HCT116 (cell line): ENCODE data around the gene LHX5. TPM values are rescaled to one million over a fixed set of nuclear protein-coding genes. Genes with fewer than 3 reads are reported as not detected.

Source experiments
- ATAC-seq: fragments of 200-7000 bp; cut with Tn5 transposase; 2 replicates; pipeline ENCODE4 v1.9.1; 2020; ENCODE audit warnings: mild to moderate bottlenecking, moderate library complexity
- BruUV-seq: library from RNA; stranded (reverse); fragments of 400-500 nt; replicated peaks from 2 replicates; lab custom pipeline; 2021; lab: Mats Ljungman, UMichigan
- CTCF ChIA-PET: fragments of 300-600 bp; sonication (Branson Sonifier 250); formaldehyde crosslinking; loops from one replicate; lab custom pipeline; 2021; ENCODE audit warnings: antibody characterized with exemption; lab: Charles Lee
- POLR2A ChIA-PET: fragments of 300-600, 350-600 bp; sonication (Branson Sonifier 250); formaldehyde crosslinking; loops from one replicate; lab custom pipeline; 2021; ENCODE audit warnings: antibody characterized with exemption; lab: Charles Lee
- RAD21 ChIA-PET, 2 experiments: fragments of 300-600 bp; sonication (Branson Sonifier 250); formaldehyde crosslinking; loops; one replicate each; lab custom pipeline; 2023; ENCODE audit warnings: low total read pairs in 2 of 2; ENCODE audit not compliant: uncharacterized antibody in 2 of 2, unreplicated experiment in 2 of 2, low non-redundant PET in 1 of 2; lab: Charles Lee
- DNase-seq: peaks from one replicate; pipeline ENCODE4 v3.0.0-alpha.2; 2010; ENCODE audit warnings: low read depth, low spot score
- H2AFZ ChIP-seq: fragments of 200-600 bp; shearing (Covaris generic), sonication (generic); 2 replicates; pipeline ENCODE4 v1.6.1; 2017; ENCODE audit warnings: low read depth, mixed run types, mixed read lengths, antibody characterized with exemption, low read length; ENCODE audit not compliant: poor library complexity, severe bottlenecking
- H3K27ac ChIP-seq: 2 replicates; pipeline ENCODE4 v1.5.1; 2012; ENCODE audit warnings: low read depth, low read length
- H3K27me3 ChIP-seq: fragments of 200-600 bp; sonication (generic); 2 replicates; pipeline ENCODE4 v1.6.1; 2016; ENCODE audit warnings: mixed run types, low read length, mixed read lengths; ENCODE audit not compliant: insufficient read depth
- H3K36me3 ChIP-seq, 2 experiments: fragments of 200-500 bp in 1 of 2; fragments of 200-600 bp in 1 of 2; sonication (Bioruptor generic) in 1 of 2; sonication (generic) in 1 of 2; 2 replicates each; pipeline versions ENCODE4 v1.5.1 to v1.6.1; 2014 to 2016; ENCODE audit warnings: low read length in 2 of 2, inconsistent platforms in 1 of 2, mixed read lengths in 1 of 2, mixed run types in 1 of 2; ENCODE audit not compliant: insufficient read depth in 2 of 2, control insufficient read depth in 1 of 2
- H3K4me1 ChIP-seq, 2 experiments: fragments of 200-600 bp in 1 of 2; sonication (generic) in 1 of 2; 2 replicates each; pipeline versions ENCODE4 v1.5.1 to v1.6.1; 2012 to 2017; ENCODE audit warnings: low read length in 2 of 2, inconsistent platforms in 1 of 2, mild to moderate bottlenecking in 1 of 2, mixed read lengths in 1 of 2, mixed run types in 1 of 2, moderate library complexity in 1 of 2; ENCODE audit not compliant: insufficient read depth in 2 of 2, control insufficient read depth in 1 of 2
- H3K4me2 ChIP-seq: fragments of 200-600 bp; sonication (generic); 2 replicates; pipeline ENCODE4 v1.6.1; 2017; ENCODE audit warnings: mixed run types, low read length, mixed read lengths
- H3K4me3 ChIP-seq, 2 experiments: fragments of 200-600 bp in 1 of 2; sonication (generic) in 1 of 2; replicated peaks in 1 of 2; 2 replicates each; pipeline ENCODE4 v1.5.1; 2011 to 2016; ENCODE audit warnings: low read length in 2 of 2, control low read depth in 1 of 2, low read depth in 1 of 2, mild to moderate bottlenecking in 1 of 2, mixed read lengths in 1 of 2, mixed run types in 1 of 2
- H3K79me2 ChIP-seq: fragments of 200-600 bp; sonication (generic); 2 replicates; pipeline ENCODE4 v1.6.1; 2017; ENCODE audit warnings: mild to moderate bottlenecking, mixed run types, low read length, moderate library complexity, mixed read lengths; ENCODE audit not compliant: insufficient read depth
- H3K9ac ChIP-seq: fragments of 200-600 bp; sonication (generic); 2 replicates; pipeline ENCODE4 v1.6.1; 2016; ENCODE audit warnings: low read length, mixed read lengths
- H3K9me2 ChIP-seq: fragments of 200-600 bp; sonication (generic), shearing (Covaris generic); 2 replicates; pipeline ENCODE4 v1.6.1; 2017; ENCODE audit warnings: mixed run types, mild to moderate bottlenecking, moderate library complexity; ENCODE audit not compliant: insufficient read depth
- H3K9me3 ChIP-seq, 2 experiments: fragments of 200-500 bp in 1 of 2; fragments of 200-600 bp in 1 of 2; sonication (Bioruptor generic) in 1 of 2; sonication (generic) in 1 of 2; 2 replicates each; pipeline ENCODE4 v1.6.1; 2014 to 2017; ENCODE audit warnings: low read length in 2 of 2, mixed read lengths in 2 of 2, inconsistent platforms in 1 of 2, low read depth in 1 of 2, mild to moderate bottlenecking in 1 of 2, mixed run types in 1 of 2, moderate library complexity in 1 of 2; ENCODE audit not compliant: control insufficient read depth in 1 of 2, insufficient read depth in 1 of 2
- H4K20me1 ChIP-seq: fragments of 200-600 bp; sonication (generic), shearing (Covaris generic); 2 replicates; pipeline ENCODE4 v1.6.1; 2017; ENCODE audit warnings: mixed run types, mild to moderate bottlenecking, moderate library complexity; ENCODE audit not compliant: insufficient read depth
- CEBPB ChIP-seq: IDR thresholded peaks from 2 replicates; pipeline ENCODE4 v1.6.1; 2012; ENCODE audit warnings: low read depth
- ELF1 ChIP-seq: IDR thresholded peaks from 2 replicates; pipeline ENCODE4 v1.6.1; 2012; ENCODE audit warnings: low read depth, borderline replicate concordance
- FOSL1 ChIP-seq: IDR thresholded peaks from 2 replicates; pipeline ENCODE4 v1.6.1; 2012; ENCODE audit warnings: low read depth
- POLR2A ChIP-seq: IDR thresholded peaks from 2 replicates; pipeline ENCODE4 v1.7.0; 2011; ENCODE audit warnings: borderline replicate concordance; ENCODE audit not compliant: insufficient read depth, insufficient read length; ENCODE audit errors: extremely low read depth
- RAD21 ChIP-seq: IDR thresholded peaks from 2 replicates; pipeline ENCODE4 v1.6.1; 2012; ENCODE audit warnings: low read depth, mild to moderate bottlenecking
- SP1 ChIP-seq: IDR thresholded peaks from 2 replicates; pipeline ENCODE4 v1.6.1; 2012; ENCODE audit warnings: low read depth
- SRF ChIP-seq: IDR thresholded peaks from 2 replicates; pipeline ENCODE4 v1.6.1; 2012; ENCODE audit warnings: low read depth
- TCF7L2 ChIP-seq: IDR thresholded peaks from 2 replicates; pipeline ENCODE4 v1.7.0; 2011; ENCODE audit warnings: borderline replicate concordance, inconsistent platforms; ENCODE audit not compliant: insufficient read depth, insufficient read length; ENCODE audit errors: extremely low read depth
- YY1 ChIP-seq: IDR thresholded peaks from 2 replicates; pipeline ENCODE4 v1.6.1; 2011; ENCODE audit warnings: low read length, low read depth, moderate library complexity, mild to moderate bottlenecking; ENCODE audit not compliant: insufficient replicate concordance; ENCODE audit errors: extremely low read depth
- ZFX ChIP-seq: fragments of 450-650 bp; IDR thresholded peaks from 2 replicates; pipeline ENCODE4 v1.6.1; 2017
- intact Hi-C: fragments of 100-400 bp; cut with micrococcal nuclease; formaldehyde crosslinking; loops from 2 replicates; pipeline ENCODE4 v1.10.0; 2022
- total RNA-seq: library from RNA; stranded (reverse); gene quantifications from one replicate; pipeline ENCODE4 v1.2.1, GENCODE V29; 2021; ENCODE audit not compliant: unreplicated experiment
- TF ChIP-seq, protein P1 (sequence below): IDR thresholded peaks from 2 replicates; pipeline ENCODE4 v1.6.1; 2011; ENCODE audit warnings: mild to moderate bottlenecking, low read length, moderate library complexity; ENCODE audit not compliant: insufficient replicate concordance; ENCODE audit errors: extremely low read depth
- TF ChIP-seq, protein P2 (sequence below): IDR thresholded peaks from 2 replicates; pipeline ENCODE4 v1.6.1; 2012
- TF ChIP-seq, protein P3 (sequence below): IDR thresholded peaks from 2 replicates; pipeline ENCODE4 v1.6.1; 2012
- TF ChIP-seq, protein P4 (sequence below): IDR thresholded peaks from 2 replicates; pipeline ENCODE4 v1.6.1; 2012; ENCODE audit warnings: low read depth
- TF ChIP-seq, protein P5 (sequence below), 3 experiments: fragments of 200-600 bp in 1 of 3; sonication (generic) in 1 of 3; IDR thresholded peaks in 2 of 3; conservative IDR thresholded peaks in 1 of 3; 2 replicates each; pipeline ENCODE4 v1.5.1; 2012 to 2017; ENCODE audit warnings: low read depth in 2 of 3, low read length in 2 of 3, antibody characterized with exemption in 1 of 3, borderline replicate concordance in 1 of 3, control low read depth in 1 of 3, mild to moderate bottlenecking in 1 of 3, mixed read lengths in 1 of 3, mixed run types in 1 of 3, moderate library complexity in 1 of 3; ENCODE audit not compliant: insufficient read depth in 1 of 3

Gene LHX5
- total RNA-seq, 1 experiment from 2014 or later: 2.4 TPM

DNA sequence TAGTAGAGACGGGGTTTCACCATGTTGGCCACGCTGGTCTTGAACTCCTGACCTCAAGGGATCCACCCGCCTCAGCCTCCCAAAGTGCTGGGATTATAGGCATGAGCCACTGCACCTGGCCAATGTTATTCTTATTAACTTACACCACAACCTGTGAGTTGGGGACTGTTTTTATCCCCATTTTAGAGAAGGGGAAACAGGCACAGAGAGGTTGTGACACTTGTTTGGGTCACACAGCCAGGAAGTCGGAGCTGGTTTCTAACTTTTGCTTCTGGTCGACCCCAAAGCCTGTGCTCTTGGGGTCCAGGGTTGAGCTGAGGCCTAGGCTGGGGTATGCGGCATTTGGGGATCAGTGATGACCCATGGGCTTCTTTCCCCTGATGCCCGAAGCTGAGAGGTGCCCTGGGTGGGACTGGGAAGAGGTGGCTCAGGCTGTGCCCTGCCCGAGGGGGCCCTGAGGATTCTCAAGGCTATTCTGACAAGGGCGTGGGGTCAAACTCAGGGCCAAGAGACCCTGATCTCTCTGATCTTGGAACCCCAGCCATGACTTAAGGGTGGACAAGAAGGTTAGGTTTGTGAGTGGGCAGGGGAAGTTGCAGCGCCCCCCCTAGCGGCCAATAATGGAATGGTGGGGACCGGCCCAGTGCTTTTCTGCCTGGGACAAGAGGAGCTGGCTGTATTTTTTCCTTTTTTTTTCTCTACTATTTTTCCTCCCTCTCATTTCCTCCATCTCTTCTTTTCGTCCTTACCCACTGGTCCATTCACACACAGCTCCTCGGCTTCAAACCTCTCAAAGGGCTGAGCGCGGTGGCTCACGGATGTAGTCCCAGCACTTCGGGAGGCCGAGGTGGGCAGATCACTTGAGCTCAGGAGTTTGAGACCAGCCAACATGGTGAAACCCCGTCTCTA is 46.5 kb downstream of the LHX5 start:
- H3K4me3 ChIP-seq: no peak overlapping the region
- H3K9me2 ChIP-seq: no peaks in the 10 kb centered on the region
- no peak overlapping the region for H2AFZ ChIP-seq
- H3K4me1 ChIP-seq: peaks cover 5 to 24% of the 10 kb centered on the region in 2 experiments; a peak in 3 of 4 replicates
- H3K36me3 ChIP-seq: no peaks in the 10 kb centered on the region
- peaks cover 6% of the 10 kb centered on the region; the same call in 1 of the 2 replicates for H3K79me2 ChIP-seq
- H3K4me2 ChIP-seq: no peak overlapping the region
- TF ChIP-seq POLR2A (no peak), YY1 (no peak), ZFX (no peak), ELF1 (no peak), CEBPB (no peak), SRF (no peak), SP1 (no peak), FOSL1 (no peak), TCF7L2 (no peak), RAD21 (peak; percentile 82)
- TF ChIP-seq, protein P1, sequence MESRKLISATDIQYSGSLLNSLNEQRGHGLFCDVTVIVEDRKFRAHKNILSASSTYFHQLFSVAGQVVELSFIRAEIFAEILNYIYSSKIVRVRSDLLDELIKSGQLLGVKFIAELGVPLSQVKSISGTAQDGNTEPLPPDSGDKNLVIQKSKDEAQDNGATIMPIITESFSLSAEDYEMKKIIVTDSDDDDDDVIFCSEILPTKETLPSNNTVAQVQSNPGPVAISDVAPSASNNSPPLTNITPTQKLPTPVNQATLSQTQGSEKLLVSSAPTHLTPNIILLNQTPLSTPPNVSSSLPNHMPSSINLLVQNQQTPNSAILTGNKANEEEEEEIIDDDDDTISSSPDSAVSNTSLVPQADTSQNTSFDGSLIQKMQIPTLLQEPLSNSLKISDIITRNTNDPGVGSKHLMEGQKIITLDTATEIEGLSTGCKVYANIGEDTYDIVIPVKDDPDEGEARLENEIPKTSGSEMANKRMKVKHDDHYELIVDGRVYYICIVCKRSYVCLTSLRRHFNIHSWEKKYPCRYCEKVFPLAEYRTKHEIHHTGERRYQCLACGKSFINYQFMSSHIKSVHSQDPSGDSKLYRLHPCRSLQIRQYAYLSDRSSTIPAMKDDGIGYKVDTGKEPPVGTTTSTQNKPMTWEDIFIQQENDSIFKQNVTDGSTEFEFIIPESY: no peak
- TF ChIP-seq, protein P2, sequence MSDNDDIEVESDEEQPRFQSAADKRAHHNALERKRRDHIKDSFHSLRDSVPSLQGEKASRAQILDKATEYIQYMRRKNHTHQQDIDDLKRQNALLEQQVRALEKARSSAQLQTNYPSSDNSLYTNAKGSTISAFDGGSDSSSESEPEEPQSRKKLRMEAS: no peak
- TF ChIP-seq, protein P3, sequence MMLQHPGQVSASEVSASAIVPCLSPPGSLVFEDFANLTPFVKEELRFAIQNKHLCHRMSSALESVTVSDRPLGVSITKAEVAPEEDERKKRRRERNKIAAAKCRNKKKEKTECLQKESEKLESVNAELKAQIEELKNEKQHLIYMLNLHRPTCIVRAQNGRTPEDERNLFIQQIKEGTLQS: no peak
- TF ChIP-seq, protein P4, sequence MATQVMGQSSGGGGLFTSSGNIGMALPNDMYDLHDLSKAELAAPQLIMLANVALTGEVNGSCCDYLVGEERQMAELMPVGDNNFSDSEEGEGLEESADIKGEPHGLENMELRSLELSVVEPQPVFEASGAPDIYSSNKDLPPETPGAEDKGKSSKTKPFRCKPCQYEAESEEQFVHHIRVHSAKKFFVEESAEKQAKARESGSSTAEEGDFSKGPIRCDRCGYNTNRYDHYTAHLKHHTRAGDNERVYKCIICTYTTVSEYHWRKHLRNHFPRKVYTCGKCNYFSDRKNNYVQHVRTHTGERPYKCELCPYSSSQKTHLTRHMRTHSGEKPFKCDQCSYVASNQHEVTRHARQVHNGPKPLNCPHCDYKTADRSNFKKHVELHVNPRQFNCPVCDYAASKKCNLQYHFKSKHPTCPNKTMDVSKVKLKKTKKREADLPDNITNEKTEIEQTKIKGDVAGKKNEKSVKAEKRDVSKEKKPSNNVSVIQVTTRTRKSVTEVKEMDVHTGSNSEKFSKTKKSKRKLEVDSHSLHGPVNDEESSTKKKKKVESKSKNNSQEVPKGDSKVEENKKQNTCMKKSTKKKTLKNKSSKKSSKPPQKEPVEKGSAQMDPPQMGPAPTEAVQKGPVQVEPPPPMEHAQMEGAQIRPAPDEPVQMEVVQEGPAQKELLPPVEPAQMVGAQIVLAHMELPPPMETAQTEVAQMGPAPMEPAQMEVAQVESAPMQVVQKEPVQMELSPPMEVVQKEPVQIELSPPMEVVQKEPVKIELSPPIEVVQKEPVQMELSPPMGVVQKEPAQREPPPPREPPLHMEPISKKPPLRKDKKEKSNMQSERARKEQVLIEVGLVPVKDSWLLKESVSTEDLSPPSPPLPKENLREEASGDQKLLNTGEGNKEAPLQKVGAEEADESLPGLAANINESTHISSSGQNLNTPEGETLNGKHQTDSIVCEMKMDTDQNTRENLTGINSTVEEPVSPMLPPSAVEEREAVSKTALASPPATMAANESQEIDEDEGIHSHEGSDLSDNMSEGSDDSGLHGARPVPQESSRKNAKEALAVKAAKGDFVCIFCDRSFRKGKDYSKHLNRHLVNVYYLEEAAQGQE: no peak
- TF ChIP-seq, protein P5, sequence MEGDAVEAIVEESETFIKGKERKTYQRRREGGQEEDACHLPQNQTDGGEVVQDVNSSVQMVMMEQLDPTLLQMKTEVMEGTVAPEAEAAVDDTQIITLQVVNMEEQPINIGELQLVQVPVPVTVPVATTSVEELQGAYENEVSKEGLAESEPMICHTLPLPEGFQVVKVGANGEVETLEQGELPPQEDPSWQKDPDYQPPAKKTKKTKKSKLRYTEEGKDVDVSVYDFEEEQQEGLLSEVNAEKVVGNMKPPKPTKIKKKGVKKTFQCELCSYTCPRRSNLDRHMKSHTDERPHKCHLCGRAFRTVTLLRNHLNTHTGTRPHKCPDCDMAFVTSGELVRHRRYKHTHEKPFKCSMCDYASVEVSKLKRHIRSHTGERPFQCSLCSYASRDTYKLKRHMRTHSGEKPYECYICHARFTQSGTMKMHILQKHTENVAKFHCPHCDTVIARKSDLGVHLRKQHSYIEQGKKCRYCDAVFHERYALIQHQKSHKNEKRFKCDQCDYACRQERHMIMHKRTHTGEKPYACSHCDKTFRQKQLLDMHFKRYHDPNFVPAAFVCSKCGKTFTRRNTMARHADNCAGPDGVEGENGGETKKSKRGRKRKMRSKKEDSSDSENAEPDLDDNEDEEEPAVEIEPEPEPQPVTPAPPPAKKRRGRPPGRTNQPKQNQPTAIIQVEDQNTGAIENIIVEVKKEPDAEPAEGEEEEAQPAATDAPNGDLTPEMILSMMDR (IDR thresholded peaks at IDR 0.05 in 2 of 3, conservative IDR thresholded peaks at IDR 0.05 in 1 of 3; ENCODE audit: borderline replicate concordance in 1 of 3, insufficient read depth in 1 of 3, low read depth in 2 of 3, low read length in 2 of 3): peak; percentile 72 to 95 (median 89)
- no peaks in the 10 kb centered on the region for H3K27me3 ChIP-seq
- ChIA-PET POLR2A (interaction anchor here (0.9 kb wide), 1 partner anchor 90 kb away, joined by 4 read pairs; the partner anchor contains the start of gene SLC8B1), CTCF (interaction anchor here (0.6 to 1.5 kb wide), 23 partner anchors 9 to 525 kb away, joined by 3 to 16 read pairs (median 3); partner anchors contain the start of gene SLC8B1), RAD21 (interaction anchor here in 1 of 2 experiments (1.2 kb wide), 1 partner anchor 90 kb away, joined by 5 read pairs; the partner anchor contains the start of gene SLC8B1)
- BruUV-seq: no TSS peak
- intact Hi-C loops: loop anchor here (2.0 kb wide), 2 partner anchors 112 to 228 kb away; no protein-coding TSS in a partner anchor
- H3K9me3 ChIP-seq: no peaks in the 10 kb centered on the region
- H3K9ac ChIP-seq: no peak overlapping the region
- no peaks in the 10 kb centered on the region for H4K20me1 ChIP-seq
- DNase-seq (no peak), ATAC-seq (peak; percentile 63)
- no peak overlapping the region for H3K27ac ChIP-seq
